Loucy (cell line): Measurements from ENCODE around the gene ESF1.
"Not testable (repeated sequence)": the region's sequence is repeated elsewhere in the genome, so short reads cannot be mapped to it uniquely, and the experiment has no call there.

ENCODE experiments used
- H2AFZ ChIP-seq: fragments of 200-600 bp; sonication (generic); 2 replicates; pipeline ENCODE4 v1.6.0; 2016; ENCODE audit warnings: antibody characterized with exemption, mild to moderate bottlenecking, low read length, moderate library complexity
- H3F3A ChIP-seq: fragments of 200-600 bp; 2 replicates; pipeline ENCODE4 v1.6.0; 2016; ENCODE audit warnings: antibody characterized with exemption, low read depth, mild to moderate bottlenecking
- H3K27me3 ChIP-seq: fragments of 200-600 bp; sonication (generic); 2 replicates; pipeline ENCODE4 v1.6.1; 2014; ENCODE audit warnings: low read length, mild to moderate bottlenecking; ENCODE audit not compliant: insufficient read depth, poor library complexity, severe bottlenecking
- H3K36me3 ChIP-seq: fragments of 200-600 bp; sonication (generic); 2 replicates; pipeline ENCODE4 v1.6.1; 2016; ENCODE audit warnings: low read length; ENCODE audit not compliant: insufficient read depth
- H3K4me1 ChIP-seq: fragments of 200-600 bp; sonication (generic); 2 replicates; pipeline ENCODE4 v1.5.1; 2014; ENCODE audit warnings: low read length, mild to moderate bottlenecking; ENCODE audit not compliant: insufficient read depth, poor library complexity, severe bottlenecking
- H3K4me2 ChIP-seq: fragments of 200-600 bp; sonication (generic); 2 replicates; pipeline ENCODE4 v1.6.0; 2014; ENCODE audit warnings: antibody characterized with exemption, low read length, low read depth, mild to moderate bottlenecking; ENCODE audit not compliant: poor library complexity, severe bottlenecking
- H3K4me3 ChIP-seq: fragments of 200-600 bp; sonication (generic); 2 replicates; pipeline ENCODE4 v1.5.1; 2014; ENCODE audit warnings: low read length, mild to moderate bottlenecking, mixed read lengths; ENCODE audit not compliant: poor library complexity, severe bottlenecking
- H3K79me2 ChIP-seq: fragments of 200-600 bp; sonication (generic); 2 replicates; pipeline ENCODE4 v1.6.1; 2014; ENCODE audit warnings: low read length; ENCODE audit not compliant: insufficient read depth
- H3K9ac ChIP-seq: fragments of 200-600 bp; sonication (generic); 2 replicates; pipeline ENCODE4 v1.6.0; 2014; ENCODE audit warnings: mild to moderate bottlenecking, low read depth, low read length, moderate library complexity; ENCODE audit not compliant: poor library complexity, severe bottlenecking
- H3K9me2 ChIP-seq: fragments of 200-600 bp; sonication (generic); replicated peaks from 2 replicates; pipeline ENCODE4 v1.6.1; 2016; ENCODE audit warnings: low read depth, low read length, mixed read lengths
- H3K9me3 ChIP-seq: fragments of 200-600 bp; sonication (generic); 2 replicates; pipeline ENCODE4 v1.6.1; 2014; ENCODE audit warnings: mild to moderate bottlenecking, antibody characterized with exemption, low read length, low read depth; ENCODE audit not compliant: insufficient read depth
- H4K20me1 ChIP-seq: fragments of 200-600 bp; sonication (generic); 2 replicates; pipeline ENCODE4 v1.6.0; 2014; ENCODE audit warnings: antibody characterized with exemption, low read length, mild to moderate bottlenecking; ENCODE audit not compliant: insufficient read depth, poor library complexity, severe bottlenecking
- CTCF ChIP-seq: fragments of 200-600 bp; sonication (generic); conservative IDR thresholded peaks from 2 replicates; pipeline ENCODE4 v1.5.1; 2014; ENCODE audit warnings: mild to moderate bottlenecking, antibody characterized with exemption, low read length
- EZH2phosphoT487 ChIP-seq: fragments of 200-600 bp; IDR thresholded peaks from 2 replicates; pipeline ENCODE4 v1.6.1; 2018; ENCODE audit warnings: antibody characterized with exemption, mild to moderate bottlenecking, moderate library complexity, borderline replicate concordance

Gene ESF1

GRCh38 chr20:13765868-13766416 is 18.8 kb downstream of the ESF1 start:
- no peak overlapping the region for H3K9ac ChIP-seq
- peaks cover 4% of the 10 kb centered on the region for H3K27me3 ChIP-seq
- H3K4me1 ChIP-seq: no peaks in the 10 kb centered on the region
- no peaks in the 10 kb centered on the region for H3F3A ChIP-seq
- H3K79me2 ChIP-seq: no peaks in the 10 kb centered on the region
- H3K4me2 ChIP-seq: no peak overlapping the region
- TF ChIP-seq CTCF (no peak), EZH2phosphoT487 (no peak)
- peaks cover 3% of the 10 kb centered on the region for H4K20me1 ChIP-seq
- peaks cover 17% of the 10 kb centered on the region for H3K9me3 ChIP-seq
- H2AFZ ChIP-seq: no peak overlapping the region
- H3K9me2 ChIP-seq: no peaks in the 10 kb centered on the region
- H3K4me3 ChIP-seq: no peak overlapping the region
- peaks cover 53% of the 10 kb centered on the region for H3K36me3 ChIP-seq

- H2AFZ ChIP-seq: no peak overlapping the region
- H3K36me3 ChIP-seq: peaks cover 47% of the 10 kb centered on the region
- no peaks in the 10 kb centered on the region for H3K79me2 ChIP-seq
- H3K9me2 ChIP-seq: no peaks in the 10 kb centered on the region
- no peak for TF ChIP-seq CTCF
- TF ChIP-seq EZH2phosphoT487: no peak
- H3K4me3 ChIP-seq: no peak overlapping the region
- peaks cover 3% of the 10 kb centered on the region for H4K20me1 ChIP-seq
- H3K4me1 ChIP-seq: no peaks in the 10 kb centered on the region
- H3K9ac ChIP-seq: no peak overlapping the region
- H3K27me3 ChIP-seq: peaks cover 4% of the 10 kb centered on the region
- H3F3A ChIP-seq: no peaks in the 10 kb centered on the region
- peaks cover 17% of the 10 kb centered on the region for H3K9me3 ChIP-seq
- no peak overlapping the region for H3K4me2 ChIP-seq
Measured at GRCh38 chr20:13765299-13765698, 19.4 kb downstream of the ESF1 start.

- not testable (repeated sequence) for H3K4me1 ChIP-seq, H3F3A ChIP-seq, H3K4me3 ChIP-seq, H3K9ac ChIP-seq, H4K20me1 ChIP-seq, H3K9me3 ChIP-seq, H3K27me3 ChIP-seq, H3K79me2 ChIP-seq, H3K9me2 ChIP-seq, H3K4me2 ChIP-seq, H2AFZ ChIP-seq
- peaks cover 37% of the 10 kb centered on the region; the same call in 1 of the 2 replicates for H3K36me3 ChIP-seq
Measured at GRCh38 chr20:13760451-13760946, 24.2 kb downstream of the ESF1 start.

- no peak overlapping the region for H3K9ac ChIP-seq
- H3K9me3 ChIP-seq: no peaks in the 10 kb centered on the region
- TF ChIP-seq CTCF: no peak
- no peak for TF ChIP-seq EZH2phosphoT487
- H3K4me2 ChIP-seq: no peak overlapping the region
- no peaks in the 10 kb centered on the region for H3K79me2 ChIP-seq
- H3K4me1 ChIP-seq: no peaks in the 10 kb centered on the region
- H3K4me3 ChIP-seq: no peak overlapping the region
- no peaks in the 10 kb centered on the region for H3K27me3 ChIP-seq
- no peak overlapping the region for H2AFZ ChIP-seq
- no peaks in the 10 kb centered on the region for H4K20me1 ChIP-seq
- peaks cover 30% of the 10 kb centered on the region; the same call in 1 of the 2 replicates for H3K36me3 ChIP-seq
- no peaks in the 10 kb centered on the region for H3K9me2 ChIP-seq
- no peaks in the 10 kb centered on the region for H3F3A ChIP-seq
Measured at GRCh38 chr20:13758884-13759283, 25.8 kb downstream of the ESF1 start.
